Measurements from ENCODE around the gene STX11.

The STX11 gene

GRCh38 chr6:144171406-144171805 is 21.1 kb downstream of the STX11 start:
- Histone ChIP-seq H2AK5ac (ENCODE audit: low read length, severe bottlenecking) (no peak overlapping the region), H2BK12ac (ENCODE audit: low read length in 2 of 2) (no peak overlapping the region), H2AFZ (ENCODE audit: low read depth, low read length) (no peak overlapping the region), H3K18ac (ENCODE audit: low read depth in 1 of 2, low read length in 2 of 2) (no peak overlapping the region), H3K27me3 (ENCODE audit: control insufficient read depth in 1 of 2, insufficient read depth in 1 of 2, low read length in 2 of 2) (no peaks in the 10 kb centered on the region), H3K14ac (ENCODE audit: low read length in 2 of 2) (no peak overlapping the region), H3K9me3 (ENCODE audit: control insufficient read depth, low read length) (no peaks in the 10 kb centered on the region), H3K4me2 (ENCODE audit: low read length, poor library complexity, severe bottlenecking) (no peak overlapping the region), H3K79me1 (replicated peaks; ENCODE audit: low read length, poor library complexity, severe bottlenecking) (no peaks in the 10 kb centered on the region), H4K8ac (ENCODE audit: low read length) (no peak overlapping the region), H2BK15ac (ENCODE audit: low read depth, poor library complexity, severe bottlenecking) (no peak overlapping the region), H4K91ac (ENCODE audit: low read length) (no peak overlapping the region), H2BK5ac (ENCODE audit: low read depth, low read length, poor library complexity, severe bottlenecking) (no peak overlapping the region), H2BK120ac (ENCODE audit: low read depth, low read length) (no peak overlapping the region), H3K4me1 (ENCODE audit: control insufficient read depth, insufficient read depth, low read depth, low read length) (no peaks in the 10 kb centered on the region), H3K4me3 (ENCODE audit: insufficient read depth in 1 of 2, low read depth in 1 of 2, low read length in 2 of 2) (no peak overlapping the region), H3K27ac (ENCODE audit: low read length, poor library complexity, severe bottlenecking) (no peak overlapping the region), H3K23ac (ENCODE audit: low read length in 2 of 2) (no peak overlapping the region), H3K4ac (ENCODE audit: low read depth in 1 of 2, low read length in 2 of 2) (no peak overlapping the region), H3K36me3 (ENCODE audit: control insufficient read depth in 1 of 2, insufficient read depth in 2 of 2, low read depth in 1 of 2, low read length in 2 of 2) (no peaks in the 10 kb centered on the region), H3K9ac (ENCODE audit: low read length) (no peak overlapping the region)
- DNase-seq = no peak
- no CpG with 5 or more reads among the region's 3 CpGs for WGBS

GRCh38 chr6:144174006-144174405 is 23.7 kb downstream of the STX11 start:
- no peak overlapping the region for H3K27ac ChIP-seq (ENCODE audit: low read length, poor library complexity, severe bottlenecking)
- WGBS = 87% methylated on average over 5 of the region's 5 CpGs
- H3K4ac ChIP-seq (ENCODE audit: low read depth in 1 of 2, low read length in 2 of 2) = no peak overlapping the region
- no peak overlapping the region for H2AFZ ChIP-seq (ENCODE audit: low read depth, low read length)
- H3K79me1 ChIP-seq (replicated peaks; ENCODE audit: low read length, poor library complexity, severe bottlenecking) = no peaks in the 10 kb centered on the region
- no peak overlapping the region for H2AK5ac ChIP-seq (ENCODE audit: low read length, severe bottlenecking)
- no peak overlapping the region for H2BK15ac ChIP-seq (ENCODE audit: low read depth, poor library complexity, severe bottlenecking)
- H3K18ac ChIP-seq (ENCODE audit: low read depth in 1 of 2, low read length in 2 of 2) = no peak overlapping the region
- H2BK12ac ChIP-seq (ENCODE audit: low read length in 2 of 2) = no peak overlapping the region
- H4K91ac ChIP-seq (ENCODE audit: low read length) = no peak overlapping the region
- DNase-seq = no peak
- no peaks in the 10 kb centered on the region for H3K36me3 ChIP-seq (ENCODE audit: control insufficient read depth in 1 of 2, insufficient read depth in 2 of 2, low read depth in 1 of 2, low read length in 2 of 2)
- H3K4me3 ChIP-seq (ENCODE audit: insufficient read depth in 1 of 2, low read depth in 1 of 2, low read length in 2 of 2) = no peak overlapping the region
- H3K4me1 ChIP-seq (ENCODE audit: control insufficient read depth, insufficient read depth, low read depth, low read length) = no peaks in the 10 kb centered on the region
- H3K4me2 ChIP-seq (ENCODE audit: low read length, poor library complexity, severe bottlenecking) = no peak overlapping the region
- no peak overlapping the region for H4K8ac ChIP-seq (ENCODE audit: low read length)
- H3K27me3 ChIP-seq (ENCODE audit: control insufficient read depth in 1 of 2, insufficient read depth in 1 of 2, low read length in 2 of 2) = no peaks in the 10 kb centered on the region
- no peak overlapping the region for H3K23ac ChIP-seq (ENCODE audit: low read length in 2 of 2)
- no peak overlapping the region for H3K9ac ChIP-seq (ENCODE audit: low read length)
- H3K14ac ChIP-seq (ENCODE audit: low read length in 2 of 2) = no peak overlapping the region
- no peak overlapping the region for H2BK120ac ChIP-seq (ENCODE audit: low read depth, low read length)
- no peak overlapping the region for H2BK5ac ChIP-seq (ENCODE audit: low read depth, low read length, poor library complexity, severe bottlenecking)
- no peaks in the 10 kb centered on the region for H3K9me3 ChIP-seq (ENCODE audit: control insufficient read depth, low read length)

GRCh38 chr6:144176043-144176442 is 25.7 kb downstream of the STX11 start:
- no peak overlapping the region for H2BK5ac ChIP-seq (ENCODE audit: low read depth, low read length, poor library complexity, severe bottlenecking)
- peak overlapping the region in 1 of 2 experiments; percentile 29 for H3K4me3 ChIP-seq (ENCODE audit: insufficient read depth in 1 of 2, low read depth in 1 of 2, low read length in 2 of 2)
- H3K23ac ChIP-seq (ENCODE audit: low read length in 2 of 2) = no peak overlapping the region
- H2AFZ ChIP-seq (ENCODE audit: low read depth, low read length) = no peak overlapping the region
- 95% methylated on average over 5 of the region's 5 CpGs for WGBS
- no peak overlapping the region for H4K8ac ChIP-seq (ENCODE audit: low read length)
- H4K91ac ChIP-seq (ENCODE audit: low read length) = no peak overlapping the region
- no peak for DNase-seq
- H3K14ac ChIP-seq (ENCODE audit: low read length in 2 of 2) = no peak overlapping the region
- H2BK15ac ChIP-seq (ENCODE audit: low read depth, poor library complexity, severe bottlenecking) = no peak overlapping the region
- H3K4ac ChIP-seq (ENCODE audit: low read depth in 1 of 2, low read length in 2 of 2) = no peak overlapping the region
- H3K4me1 ChIP-seq (ENCODE audit: control insufficient read depth, insufficient read depth, low read depth, low read length) = no peaks in the 10 kb centered on the region
- H3K9ac ChIP-seq (ENCODE audit: low read length) = peak overlapping the region; percentile 0
- no peaks in the 10 kb centered on the region for H3K9me3 ChIP-seq (ENCODE audit: control insufficient read depth, low read length)
- no peak overlapping the region for H3K18ac ChIP-seq (ENCODE audit: low read depth in 1 of 2, low read length in 2 of 2)
- no peak overlapping the region for H3K4me2 ChIP-seq (ENCODE audit: low read length, poor library complexity, severe bottlenecking)
- H2AK5ac ChIP-seq (ENCODE audit: low read length, severe bottlenecking) = no peak overlapping the region
- no peak overlapping the region for H2BK120ac ChIP-seq (ENCODE audit: low read depth, low read length)
- H3K79me1 ChIP-seq (replicated peaks; ENCODE audit: low read length, poor library complexity, severe bottlenecking) = no peaks in the 10 kb centered on the region
- H3K27ac ChIP-seq (ENCODE audit: low read length, poor library complexity, severe bottlenecking) = no peak overlapping the region
- no peaks in the 10 kb centered on the region for H3K36me3 ChIP-seq (ENCODE audit: control insufficient read depth in 1 of 2, insufficient read depth in 2 of 2, low read depth in 1 of 2, low read length in 2 of 2)
- H3K27me3 ChIP-seq (ENCODE audit: control insufficient read depth in 1 of 2, insufficient read depth in 1 of 2, low read length in 2 of 2) = no peaks in the 10 kb centered on the region
- no peak overlapping the region for H2BK12ac ChIP-seq (ENCODE audit: low read length in 2 of 2)

GRCh38 chr6:144177726-144178125 is 27.4 kb downstream of the STX11 start:
- no peak overlapping the region for H3K14ac ChIP-seq (ENCODE audit: low read length in 2 of 2)
- H3K23ac ChIP-seq (ENCODE audit: low read length in 2 of 2) = no peak overlapping the region
- 100% methylated on average over 1 of the region's 3 CpGs for WGBS
- H3K79me1 ChIP-seq (replicated peaks; ENCODE audit: low read length, poor library complexity, severe bottlenecking) = no peaks in the 10 kb centered on the region
- no peak overlapping the region for H2BK5ac ChIP-seq (ENCODE audit: low read depth, low read length, poor library complexity, severe bottlenecking)
- H2AK5ac ChIP-seq (ENCODE audit: low read length, severe bottlenecking) = no peak overlapping the region
- H2BK120ac ChIP-seq (ENCODE audit: low read depth, low read length) = no peak overlapping the region
- H2AFZ ChIP-seq (ENCODE audit: low read depth, low read length) = no peak overlapping the region
- no peaks in the 10 kb centered on the region for H3K36me3 ChIP-seq (ENCODE audit: control insufficient read depth in 1 of 2, insufficient read depth in 2 of 2, low read depth in 1 of 2, low read length in 2 of 2)
- H4K91ac ChIP-seq (ENCODE audit: low read length) = no peak overlapping the region
- H4K8ac ChIP-seq (ENCODE audit: low read length) = no peak overlapping the region
- no peaks in the 10 kb centered on the region for H3K9me3 ChIP-seq (ENCODE audit: control insufficient read depth, low read length)
- H3K27me3 ChIP-seq (ENCODE audit: control insufficient read depth in 1 of 2, insufficient read depth in 1 of 2, low read length in 2 of 2) = no peaks in the 10 kb centered on the region
- no peak overlapping the region for H3K4ac ChIP-seq (ENCODE audit: low read depth in 1 of 2, low read length in 2 of 2)
- no peaks in the 10 kb centered on the region for H3K4me1 ChIP-seq (ENCODE audit: control insufficient read depth, insufficient read depth, low read depth, low read length)
- H2BK15ac ChIP-seq (ENCODE audit: low read depth, poor library complexity, severe bottlenecking) = no peak overlapping the region
- H2BK12ac ChIP-seq (ENCODE audit: low read length in 2 of 2) = no peak overlapping the region
- no peak overlapping the region for H3K4me2 ChIP-seq (ENCODE audit: low read length, poor library complexity, severe bottlenecking)
- H3K27ac ChIP-seq (ENCODE audit: low read length, poor library complexity, severe bottlenecking) = no peak overlapping the region
- no peak for DNase-seq
- no peak overlapping the region for H3K9ac ChIP-seq (ENCODE audit: low read length)
- H3K18ac ChIP-seq (ENCODE audit: low read depth in 1 of 2, low read length in 2 of 2) = no peak overlapping the region
- no peak overlapping the region for H3K4me3 ChIP-seq (ENCODE audit: insufficient read depth in 1 of 2, low read depth in 1 of 2, low read length in 2 of 2)

Data from mesenchymal stem cell (in vitro differentiated cells and primary cell).